HepG2 (cell line): ENCODE data around the gene CYCS. TPM values are rescaled to one million over a fixed set of nuclear protein-coding genes. Genes with fewer than 3 reads are reported as not detected.

Experiments used
- AFF4 ChIP-seq: sonication (generic); formaldehyde crosslinking; IDR thresholded peaks from 2 replicates; pipeline ENCODE4 v1.4.0; 2020; ENCODE audit warnings: missing genetic modification reagents
- BRF2 ChIP-seq: sonication (generic); formaldehyde crosslinking; IDR thresholded peaks from 2 replicates; pipeline ENCODE4 v1.8.1; 2022; ENCODE audit warnings: mild to moderate bottlenecking, missing genetic modification reagents
- FUBP1 ChIP-seq: sonication (generic); formaldehyde crosslinking; IDR thresholded peaks from 2 replicates; pipeline ENCODE4 v1.5.1; 2020; ENCODE audit warnings: missing genetic modification reagents, mild to moderate bottlenecking, borderline replicate concordance
- GABPA ChIP-seq, 2 experiments: IDR thresholded peaks; 2 replicates each; pipeline ENCODE4 v1.6.1; 2011 to 2016; ENCODE audit warnings: low read depth in 2 of 2, low read length in 1 of 2, missing biosample characterization in 1 of 2, missing genetic modification characterization in 1 of 2
- JUNB ChIP-seq: sonication (generic); formaldehyde crosslinking; IDR thresholded peaks from 2 replicates; pipeline ENCODE4 v1.8.0; 2022; ENCODE audit warnings: missing genetic modification reagents, mild to moderate bottlenecking, borderline replicate concordance
- MZF1 ChIP-seq: sonication (generic); formaldehyde crosslinking; IDR thresholded peaks from 2 replicates; pipeline ENCODE4 v1.8.1; 2023; ENCODE audit warnings: mild to moderate bottlenecking, missing genetic modification reagents, borderline replicate concordance
- PPARG ChIP-seq: conservative IDR thresholded peaks from 2 replicates; pipeline ENCODE4 v1.6.1; 2016; ENCODE audit warnings: missing biosample characterization, missing genetic modification reagents
- REXO4 ChIP-seq: sonication (generic); formaldehyde crosslinking; IDR thresholded peaks from 2 replicates; pipeline ENCODE4 v1.8.0; 2022; ENCODE audit warnings: missing genetic modification reagents, mild to moderate bottlenecking, borderline replicate concordance
- SUZ12 ChIP-seq: fragments of 150-350 bp; IDR thresholded peaks from 2 replicates; pipeline ENCODE4 v1.6.1; 2014; ENCODE audit warnings: low read depth, low read length
- TCF7 ChIP-seq: sonication (generic); IDR thresholded peaks from 2 replicates; pipeline ENCODE4 v1.6.1; 2016; ENCODE audit warnings: antibody characterized with exemption, low read depth
- TEAD3 ChIP-seq: optimal IDR thresholded peaks from 2 replicates; pipeline ENCODE3; 2016; ENCODE audit warnings: borderline replicate concordance
- TGIF2 ChIP-seq: IDR thresholded peaks from 2 replicates; pipeline ENCODE4 v1.6.1; 2016; ENCODE audit warnings: control low read depth, missing compliant biosample characterization
- U2AF2 ChIP-seq: fragments of 200-400 bp; formaldehyde crosslinking; IDR thresholded peaks from 2 replicates; pipeline ENCODE4 v1.6.1; 2017; ENCODE audit warnings: low read depth, mild to moderate bottlenecking, low read length
- ZBTB14 ChIP-seq: sonication (generic); formaldehyde crosslinking; IDR thresholded peaks from 2 replicates; pipeline ENCODE4 v1.4.0; 2020; ENCODE audit warnings: missing genetic modification reagents
- ZC3H13 ChIP-seq: sonication (generic); formaldehyde crosslinking; IDR thresholded peaks from 2 replicates; pipeline ENCODE4 v1.8.1; 2023; ENCODE audit warnings: mild to moderate bottlenecking, missing genetic modification reagents, moderate library complexity
- ZNF263 ChIP-seq: sonication (generic); formaldehyde crosslinking; IDR thresholded peaks from 2 replicates; pipeline ENCODE4 v1.4.0; 2020; ENCODE audit warnings: missing genetic modification reagents
- ZNF34 ChIP-seq: sonication (generic); formaldehyde crosslinking; IDR thresholded peaks from 2 replicates; pipeline ENCODE4 v1.4.0; 2020; ENCODE audit warnings: mild to moderate bottlenecking, missing genetic modification reagents, borderline replicate concordance
- ZZZ3 ChIP-seq: sonication (generic); formaldehyde crosslinking; IDR thresholded peaks from 2 replicates; pipeline ENCODE4 v1.4.0; 2020; ENCODE audit warnings: missing genetic modification reagents, mild to moderate bottlenecking, borderline replicate concordance
- polyA plus RNA-seq, 8 experiments: library from polyadenylated mRNA; depleted of rRNA in 3 of 8; stranded (reverse) in 7 of 8; unstranded in 1 of 8; fragments of >200 nt; fragmentation: Illumina TruSeq in 4 of 8; extraction: Trizol in 4 of 8; gene quantifications; 2 replicates each; pipeline versions ENCODE4 v1.2.1 to v1.2.3, GENCODE V29; 2011 to 2016; ENCODE audit warnings: low read depth in 4 of 8, missing spikeins in 1 of 8, mixed read lengths in 1 of 8; ENCODE audit not compliant: insufficient read depth in 1 of 8
- total RNA-seq, 5 experiments: library from RNA; depleted of rRNA; stranded (reverse); fragments of >200 nt; fragmentation: Illumina TruSeq; extraction: Trizol; gene quantifications; 2 replicates each; pipeline ENCODE4 v1.2.3, GENCODE V29; 2016; ENCODE audit warnings: low read depth in 1 of 5
- TF ChIP-seq, protein P1 (sequence below): sonication (generic); formaldehyde crosslinking; IDR thresholded peaks from 2 replicates; pipeline ENCODE4 v1.5.0; 2020; ENCODE audit warnings: missing genetic modification reagents, mild to moderate bottlenecking, borderline replicate concordance

Gene CYCS
- total and polyA plus RNA-seq, 2 of the 13 experiments (the other 11 are each of a cell fraction or from before 2014, with no cell fraction given), result 35.9 to 202 TPM

DNA sequence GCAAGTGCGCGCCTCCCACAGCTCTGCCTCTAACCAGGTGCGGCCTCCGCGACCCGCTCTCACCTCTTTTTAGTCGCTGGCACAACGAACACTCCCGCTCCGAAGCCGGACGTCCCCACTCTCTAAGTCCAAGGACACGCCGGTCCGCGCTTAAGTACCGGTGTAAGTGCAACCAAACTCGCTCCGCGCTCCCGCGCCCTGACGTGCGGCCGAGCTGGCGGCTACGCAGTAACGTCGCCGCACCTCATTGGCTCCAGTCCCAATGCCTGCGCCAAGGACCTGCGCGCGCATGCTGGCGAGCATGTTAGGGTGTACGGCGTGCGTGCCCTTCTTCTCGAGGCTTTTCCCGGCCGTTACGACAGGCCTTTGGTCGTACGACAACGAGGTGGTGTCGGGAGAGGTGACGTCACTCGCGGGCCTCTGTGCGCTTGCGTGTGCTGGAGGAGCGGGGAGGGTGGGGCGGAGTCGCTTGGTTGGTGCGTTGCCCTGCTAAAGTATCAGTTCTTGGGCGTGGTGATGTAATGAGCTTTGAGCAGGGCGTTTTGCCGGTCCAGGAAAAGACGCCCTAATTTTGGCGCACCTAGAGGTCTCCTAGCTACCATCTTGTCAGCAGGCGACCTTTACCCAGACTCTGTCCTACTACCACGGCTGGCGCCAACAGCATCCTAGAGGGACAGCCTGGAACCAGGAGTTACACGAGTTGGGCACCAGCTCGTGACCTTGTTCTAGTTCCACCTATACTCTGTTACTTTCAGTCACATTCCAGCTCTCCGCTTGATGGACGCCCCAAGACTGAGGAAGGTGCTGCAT lies at the start of gene CYCS (continued):
- TF ChIP-seq AFF4 (CRISPR knock-in tag) (no peak), ZNF34 (CRISPR knock-in tag) (peak; percentile 92; the same call in 1 of the 2 replicates), U2AF2 (no peak), TEAD3 (peak; percentile 85), TCF7 (0 out of 2 replicates have a peak, but pooled peaks have one; percentile 20), GABPA (IDR thresholded peaks at IDR 0.05; ENCODE audit: low read depth, low read length) (no peak), GABPA (CRISPR knock-in tag; IDR thresholded peaks at IDR 0.05; ENCODE audit: low read depth) (peak; percentile 55), ZNF263 (no peak), FUBP1 (no peak), ZZZ3 (CRISPR knock-in tag) (peak; percentile 99), PPARG (CRISPR knock-in tag) (no peak; the same call in 1 of the 2 replicates), REXO4 (CRISPR knock-in tag) (no peak), ZBTB14 (CRISPR knock-in tag) (peak; percentile 93), JUNB (CRISPR knock-in tag) (peak; percentile 81), BRF2 (CRISPR knock-in tag) (peak; percentile 88; the same call in 1 of the 2 replicates), TGIF2 (no peak; the same call in 1 of the 2 replicates), MZF1 (CRISPR knock-in tag) (peak; percentile 84; the same call in 1 of the 2 replicates), SUZ12 (no peak), ZC3H13 (CRISPR knock-in tag) (peak; percentile 98)
- TF ChIP-seq, protein P1, sequence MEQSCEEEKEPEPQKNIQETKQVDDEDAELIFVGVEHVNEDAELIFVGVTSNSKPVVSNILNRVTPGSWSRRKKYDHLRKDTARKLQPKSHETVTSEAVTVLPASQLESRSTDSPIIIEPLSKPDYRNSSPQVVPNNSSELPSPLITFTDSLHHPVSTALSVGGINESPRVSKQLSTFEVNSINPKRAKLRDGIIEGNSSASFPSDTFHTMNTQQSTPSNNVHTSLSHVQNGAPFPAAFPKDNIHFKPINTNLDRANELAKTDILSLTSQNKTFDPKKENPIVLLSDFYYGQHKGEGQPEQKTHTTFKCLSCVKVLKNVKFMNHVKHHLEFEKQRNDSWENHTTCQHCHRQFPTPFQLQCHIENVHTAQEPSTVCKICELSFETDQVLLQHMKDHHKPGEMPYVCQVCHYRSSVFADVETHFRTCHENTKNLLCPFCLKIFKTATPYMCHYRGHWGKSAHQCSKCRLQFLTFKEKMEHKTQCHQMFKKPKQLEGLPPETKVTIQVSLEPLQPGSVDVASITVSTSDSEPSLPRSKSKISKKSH (CRISPR knock-in tag), result peak; percentile 83; the same call in 1 of the 2 replicates
